DND-41 (cell line): ENCODE measurements around the gene PRKACG.

Source experiments
- ATAC-seq: fragments of 200-7000 bp; cut with Tn5 transposase; 3 replicates; pipeline ENCODE4 v1.9.1; 2021; ENCODE audit warnings: low read depth; ENCODE audit not compliant: insufficient read depth
- DNase-seq: peaks from one replicate; pipeline ENCODE4 v3.0.0-alpha.2; 2020
- H2AFZ ChIP-seq: 2 replicates; pipeline ENCODE4 v1.6.0; 2012; ENCODE audit warnings: low read depth, low read length
- H3K27ac ChIP-seq: 2 replicates; pipeline ENCODE4 v1.5.1; 2012; ENCODE audit warnings: low read length, inconsistent platforms
- H3K27me3 ChIP-seq: fragments of 200-600 bp; sonication (generic); 2 replicates; pipeline ENCODE4 v1.6.0; 2012; ENCODE audit warnings: low read length, mild to moderate bottlenecking, inconsistent platforms; ENCODE audit not compliant: insufficient read depth, poor library complexity
- H3K36me3 ChIP-seq: 2 replicates; pipeline ENCODE4 v1.5.1; 2012; ENCODE audit warnings: low read length, inconsistent platforms; ENCODE audit not compliant: insufficient read depth
- H3K4me1 ChIP-seq: 2 replicates; pipeline ENCODE4 v1.5.1; 2012; ENCODE audit warnings: mild to moderate bottlenecking, low read length; ENCODE audit not compliant: insufficient read depth
- H3K4me2 ChIP-seq: 2 replicates; pipeline ENCODE4 v1.6.0; 2012; ENCODE audit warnings: mild to moderate bottlenecking, moderate library complexity, low read length, inconsistent platforms; ENCODE audit not compliant: insufficient read depth
- H3K4me3 ChIP-seq, 2 experiments: fragments of 200-600 bp in 1 of 2; shearing (Covaris generic) in 1 of 2; 2 replicates each; pipeline ENCODE4 v1.5.1; 2012 to 2016; ENCODE audit warnings: inconsistent platforms in 2 of 2, low read length in 2 of 2, mild to moderate bottlenecking in 2 of 2, low read depth in 1 of 2, moderate library complexity in 1 of 2
- H3K79me2 ChIP-seq: 2 replicates; pipeline ENCODE4 v1.6.0; 2012; ENCODE audit warnings: low read length, inconsistent platforms; ENCODE audit not compliant: insufficient read depth
- H3K9ac ChIP-seq: 2 replicates; pipeline ENCODE4 v1.6.0; 2012; ENCODE audit warnings: low read depth, mild to moderate bottlenecking, inconsistent platforms, low read length, moderate library complexity
- H3K9me3 ChIP-seq: 2 replicates; pipeline ENCODE4 v1.5.1; 2012; ENCODE audit warnings: low read length, moderate library complexity, mild to moderate bottlenecking, inconsistent platforms; ENCODE audit not compliant: insufficient read depth, severe bottlenecking
- H4K20me1 ChIP-seq: 2 replicates; pipeline ENCODE4 v1.6.0; 2012; ENCODE audit warnings: low read length; ENCODE audit not compliant: insufficient read depth
- CTCF ChIP-seq: IDR thresholded peaks from 2 replicates; pipeline ENCODE4 v1.5.1; 2012; ENCODE audit warnings: borderline replicate concordance, low read length, moderate library complexity, mild to moderate bottlenecking; ENCODE audit not compliant: poor library complexity, severe bottlenecking; ENCODE audit errors: extremely low read depth
- EZH2 ChIP-seq: IDR thresholded peaks from 3 replicates; pipeline ENCODE4 v1.6.1; 2012; ENCODE audit warnings: borderline replicate concordance, low read depth, mild to moderate bottlenecking, moderate library complexity, low read length, inconsistent platforms; ENCODE audit not compliant: severe bottlenecking

Gene PRKACG

GRCh38 chr9:69014013-69014412, at the start of gene PRKACG:
Gene PRKACG (minus strand): TSS chr9:69014113. CDS start chr9:69014092, 21 bp downstream.
- no peaks in the 10 kb centered on the region for H3K27me3 ChIP-seq
- no peaks in the 10 kb centered on the region for H3K4me1 ChIP-seq
- H2AFZ ChIP-seq: no peak within 1 kb of the TSS
- H3K36me3 ChIP-seq: no peaks in the 10 kb centered on the region
- no peak within 1 kb of the TSS for H3K4me3 ChIP-seq
- TF ChIP-seq EZH2 (no peak), CTCF (no peak)
- H3K27ac ChIP-seq: no peak within 1 kb of the TSS
- ATAC-seq: no peak
- H3K9ac ChIP-seq: no peak within 1 kb of the TSS
- no peaks in the 10 kb centered on the region for H3K79me2 ChIP-seq
- no peak within 1 kb of the TSS for H3K4me2 ChIP-seq
- no peaks in the 10 kb centered on the region for H3K9me3 ChIP-seq
- H4K20me1 ChIP-seq: no peaks in the 10 kb centered on the region
- no peak for DNase-seq

GRCh38 chr9:69062195-69062594, 48.3 kb upstream of the PRKACG start:
- no peaks in the 10 kb centered on the region for H3K4me1 ChIP-seq
- no peak overlapping the region for H3K9ac ChIP-seq
- H3K9me3 ChIP-seq: no peaks in the 10 kb centered on the region
- H3K36me3 ChIP-seq: peaks cover 22% of the 10 kb centered on the region; the same call in 1 of the 2 replicates
- no peak overlapping the region for H3K4me2 ChIP-seq
- no peak overlapping the region for H3K27ac ChIP-seq
- H3K79me2 ChIP-seq: no peaks in the 10 kb centered on the region
- H3K27me3 ChIP-seq: no peaks in the 10 kb centered on the region
- H4K20me1 ChIP-seq: no peaks in the 10 kb centered on the region
- ATAC-seq (no peak), DNase-seq (no peak)
- H2AFZ ChIP-seq: no peak overlapping the region
- no peak for TF ChIP-seq CTCF
- TF ChIP-seq EZH2: no peak
- no peak overlapping the region for H3K4me3 ChIP-seq

- H3K9me3 ChIP-seq: no peaks in the 10 kb centered on the region
- peaks cover 19% of the 10 kb centered on the region for H3K36me3 ChIP-seq
- ATAC-seq (no peak), DNase-seq (no peak)
- H3K27me3 ChIP-seq: no peaks in the 10 kb centered on the region
- H4K20me1 ChIP-seq: no peaks in the 10 kb centered on the region
- no peaks in the 10 kb centered on the region for H3K4me1 ChIP-seq
- H3K4me2 ChIP-seq: no peak overlapping the region
- H3K9ac ChIP-seq: no peak overlapping the region
- H2AFZ ChIP-seq: no peak overlapping the region
- no peak overlapping the region for H3K27ac ChIP-seq
- no peaks in the 10 kb centered on the region for H3K79me2 ChIP-seq
- H3K4me3 ChIP-seq: no peak overlapping the region
- TF ChIP-seq EZH2 (no peak), CTCF (no peak)
Observed at GRCh38 chr9:69060766-69061165, 46.9 kb upstream of the PRKACG start.

GRCh38 chr9:69058101-69058500, 44.2 kb upstream of the PRKACG start:
- DNase-seq (no peak), ATAC-seq (no peak)
- Histone ChIP-seq H3K9me3 (no peaks in the 10 kb centered on the region), H2AFZ (no peak overlapping the region), H4K20me1 (no peaks in the 10 kb centered on the region), H3K79me2 (no peaks in the 10 kb centered on the region), H3K9ac (no peak overlapping the region), H3K27ac (no peak overlapping the region), H3K4me1 (no peaks in the 10 kb centered on the region), H3K4me2 (no peak overlapping the region), H3K27me3 (no peaks in the 10 kb centered on the region), H3K36me3 (peaks cover 24% of the 10 kb centered on the region), H3K4me3 (no peak overlapping the region)
- no peak for TF ChIP-seq EZH2
- TF ChIP-seq CTCF: no peak
